Myocyte (in vitro differentiated cells): ENCODE measurements around the gene UFM1. TPM values are rescaled to one million over a fixed set of nuclear protein-coding genes. Genes with fewer than 3 reads are reported as not detected.
"Not testable (repeated sequence)": the region's sequence is repeated elsewhere in the genome, so short reads cannot be mapped to it uniquely, and the experiment has no call there.

Source experiments
- DNase-seq: peaks from one replicate; pipeline ENCODE4 v3.0.0-alpha.2; 2012; ENCODE audit warnings: low read depth
- polyA plus RNA-seq: library from polyadenylated mRNA; unstranded; fragments of >200 nt; gene quantifications from one replicate; pipeline ENCODE4 v1.2.1, GENCODE V29; 2012; ENCODE audit warnings: missing spikeins
- total RNA-seq: library from RNA; depleted of rRNA; stranded (reverse); fragments of >200 nt; gene quantifications from 2 replicates; pipeline ENCODE4 v1.2.3, GENCODE V29; 2014

Gene UFM1
- total RNA-seq = 82.1 and 87.1 TPM in 2 replicates
- 39.8 TPM for polyA plus RNA-seq

- peak; percentile 94 for DNase-seq
These were observed at the start of gene UFM1 for GRCh38 chr13:38349390-38350113. UFM1 (plus strand) TSS chr13:38349851; CDS start chr13:38349920, 69 bp downstream.

- no peak for DNase-seq
These were observed 48.4 kb upstream of the UFM1 start for GRCh38 chr13:38301236-38301635.

- no peak for DNase-seq
These were observed 45.8 kb upstream of the UFM1 start for GRCh38 chr13:38303816-38304320.

GRCh38 chr13:38308736-38309135 lies 40.9 kb upstream of the UFM1 start:
- peak; percentile 51 for DNase-seq

- DNase-seq = no peak
These were observed 40.3 kb upstream of the UFM1 start for GRCh38 chr13:38309397-38309796.

GRCh38 chr13:38311175-38311574 lies 38.5 kb upstream of the UFM1 start:
- not testable (repeated sequence) for DNase-seq

DNA sequence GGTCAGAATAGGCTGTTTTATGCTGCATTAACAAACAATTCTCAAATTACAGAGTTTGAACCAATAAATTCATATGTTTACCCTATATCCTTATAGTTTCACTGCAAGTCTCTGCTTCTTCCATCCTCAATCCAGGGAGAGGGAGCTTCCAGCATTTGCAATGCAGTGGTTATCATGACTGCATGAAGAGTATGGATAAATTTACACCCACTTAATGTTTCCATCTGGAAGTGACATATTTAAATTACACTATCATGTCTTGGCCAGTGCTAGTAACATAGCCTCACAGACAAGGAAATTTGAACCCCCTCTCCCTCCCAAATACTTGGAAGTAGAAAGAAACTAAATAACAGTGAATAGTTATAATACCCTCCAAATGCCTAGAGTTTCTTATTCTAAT lies 33.5 kb upstream of the UFM1 start:
- no peak for DNase-seq

GRCh38 chr13:38321654-38322053 lies 28.0 kb upstream of the UFM1 start:
- DNase-seq = no peak

DNA sequence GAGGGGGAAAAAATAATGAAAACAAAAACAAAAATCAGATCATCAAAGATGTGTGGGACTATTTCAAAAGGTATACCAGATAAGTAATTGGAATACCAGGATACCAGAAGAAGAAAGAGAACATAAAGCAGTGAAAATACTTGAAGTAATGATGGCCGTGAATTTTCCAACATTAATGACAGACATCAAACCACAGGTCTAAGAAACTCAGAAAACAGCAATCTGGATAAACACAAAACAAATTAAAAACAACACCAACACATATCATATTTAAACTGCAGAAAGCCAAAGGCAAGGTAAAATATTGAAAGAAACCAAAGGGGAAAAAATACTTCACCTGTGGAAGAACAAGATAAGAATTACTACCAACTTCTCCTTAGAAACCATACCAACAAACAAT lies 24.2 kb upstream of the UFM1 start:
- DNase-seq = no peak

DNA sequence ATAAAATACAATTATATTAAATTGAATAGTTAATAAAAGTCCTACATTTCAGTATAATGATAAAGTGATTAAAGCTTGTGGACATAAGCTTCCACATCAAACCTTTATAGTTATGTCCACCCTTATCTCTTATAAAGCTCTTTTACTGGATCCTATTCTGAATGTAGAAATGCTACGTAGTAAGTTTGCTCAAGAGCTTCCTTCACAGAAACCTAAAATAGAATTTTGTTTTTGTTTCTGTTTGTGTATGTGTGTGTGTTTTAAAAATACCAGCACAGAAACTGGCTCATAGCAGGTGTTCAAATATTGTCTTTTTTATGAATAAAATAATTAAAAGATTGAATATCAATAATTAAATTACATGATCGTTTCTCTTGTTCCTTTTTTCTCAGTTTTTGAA lies 21.0 kb upstream of the UFM1 start:
- DNase-seq = no peak

DNA sequence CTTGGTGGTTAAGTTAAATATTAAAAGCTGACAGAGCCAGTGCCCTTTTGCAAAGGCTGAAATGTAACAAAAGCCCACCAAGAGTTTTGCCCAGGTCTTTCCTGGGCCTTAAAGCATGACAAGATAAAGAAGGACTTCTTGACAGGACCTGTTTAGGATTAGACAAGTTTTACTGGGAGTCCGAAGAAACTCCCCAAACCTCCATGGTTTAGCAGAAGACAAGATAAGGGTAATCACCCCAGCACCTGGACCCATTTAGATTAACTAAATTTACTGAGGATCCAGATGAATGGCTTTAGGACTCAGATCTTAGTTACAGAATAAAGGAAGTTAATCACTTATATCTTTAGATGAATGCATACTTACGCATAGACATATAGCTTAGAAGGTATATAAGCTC lies 14.8 kb upstream of the UFM1 start:
- no peak for DNase-seq

GRCh38 chr13:38338089-38338488 lies 11.6 kb upstream of the UFM1 start:
- DNase-seq = no peak

DNA sequence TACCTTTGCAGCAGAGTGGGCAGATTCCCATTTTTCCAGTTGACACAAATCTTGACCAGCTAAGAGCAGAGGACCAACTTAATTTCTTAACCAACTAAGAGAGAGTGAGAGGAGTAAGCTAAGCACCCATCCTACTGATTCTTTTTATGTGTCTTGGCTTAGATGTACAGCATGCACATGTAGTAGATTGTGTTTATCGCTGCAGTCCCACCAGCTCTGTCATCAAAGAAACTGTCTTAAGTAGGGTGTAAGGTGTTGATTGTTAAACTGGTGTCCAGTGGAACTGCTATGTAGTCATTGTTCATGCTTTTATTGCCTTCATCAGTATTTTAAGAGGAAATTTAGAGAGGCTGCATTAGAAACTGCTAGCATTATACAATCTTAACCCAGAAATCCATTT lies 9.0 kb upstream of the UFM1 start:
- DNase-seq = no peak

GRCh38 chr13:38341149-38341692 lies 8.4 kb upstream of the UFM1 start:
- DNase-seq = no peak

DNA sequence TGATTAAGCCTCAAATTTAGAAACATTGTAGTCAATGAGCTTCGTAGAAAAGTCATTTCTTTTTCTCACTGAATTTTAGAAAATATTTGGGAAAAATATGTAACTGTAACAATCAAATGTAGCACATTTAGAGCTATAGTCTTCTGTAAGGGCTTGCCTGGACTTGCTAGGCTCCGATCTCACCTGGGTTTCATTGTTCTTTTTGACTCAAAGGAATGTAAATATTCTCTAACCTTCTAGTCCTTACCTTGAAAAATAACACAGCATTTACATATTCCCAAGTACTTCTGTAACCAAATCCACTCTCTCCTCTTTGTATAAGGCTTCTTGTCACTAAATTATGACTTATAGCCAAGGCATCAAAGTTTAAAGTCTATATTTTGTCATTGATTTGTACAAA lies 2.9 kb upstream of the UFM1 start:
- no peak for DNase-seq

DNA sequence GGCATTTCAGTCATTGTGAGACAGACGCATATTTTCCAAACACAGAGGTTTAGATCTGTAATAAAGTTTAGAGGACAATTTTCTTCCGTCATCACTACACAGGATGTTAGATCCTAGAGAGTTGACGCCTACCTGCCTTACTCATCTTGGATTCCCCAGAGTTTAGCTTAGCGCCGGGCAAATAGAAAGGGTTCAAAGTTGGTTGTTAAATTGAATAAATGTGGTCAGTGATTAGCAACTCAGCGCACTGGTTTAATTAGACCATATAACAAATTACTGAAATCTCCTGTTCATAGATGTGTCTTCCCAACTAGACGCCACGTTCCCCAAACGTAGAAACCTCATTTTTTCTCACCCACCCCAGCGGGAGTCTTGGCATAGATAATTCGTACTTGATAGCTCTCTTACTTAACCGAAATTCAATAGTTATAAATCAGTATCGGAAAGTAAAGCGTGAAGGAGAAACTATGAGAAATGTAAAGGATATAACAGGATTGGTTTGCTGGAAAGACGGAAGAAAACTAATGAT lies 726 bp upstream of the UFM1 start:
- no peak for DNase-seq

DNA sequence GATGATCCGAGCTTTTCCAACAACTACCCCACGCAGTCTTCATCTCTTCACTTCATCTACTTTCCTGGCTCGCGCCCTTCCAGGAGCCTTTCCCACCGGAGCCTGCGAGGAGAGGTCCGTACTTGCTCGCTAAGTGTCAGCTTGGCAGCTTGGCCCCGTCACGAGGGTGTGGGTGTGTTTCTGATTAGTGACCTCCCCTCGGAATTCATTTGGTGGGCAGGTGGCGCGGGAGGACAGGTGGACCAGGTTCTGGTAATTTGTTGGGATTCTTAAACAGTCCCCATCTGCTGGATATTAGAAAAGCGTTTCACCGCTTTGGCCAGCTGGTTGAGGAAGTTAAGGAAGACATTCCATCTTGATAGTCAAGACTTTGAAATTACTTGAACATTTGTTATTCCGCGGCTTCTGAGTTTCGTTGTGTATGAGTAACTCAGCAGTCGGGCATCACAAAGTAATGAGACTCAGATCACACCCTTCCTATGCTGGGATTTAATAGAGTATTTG lies 515 bp downstream of the UFM1 start:
- DNase-seq = peak; percentile 67

DNA sequence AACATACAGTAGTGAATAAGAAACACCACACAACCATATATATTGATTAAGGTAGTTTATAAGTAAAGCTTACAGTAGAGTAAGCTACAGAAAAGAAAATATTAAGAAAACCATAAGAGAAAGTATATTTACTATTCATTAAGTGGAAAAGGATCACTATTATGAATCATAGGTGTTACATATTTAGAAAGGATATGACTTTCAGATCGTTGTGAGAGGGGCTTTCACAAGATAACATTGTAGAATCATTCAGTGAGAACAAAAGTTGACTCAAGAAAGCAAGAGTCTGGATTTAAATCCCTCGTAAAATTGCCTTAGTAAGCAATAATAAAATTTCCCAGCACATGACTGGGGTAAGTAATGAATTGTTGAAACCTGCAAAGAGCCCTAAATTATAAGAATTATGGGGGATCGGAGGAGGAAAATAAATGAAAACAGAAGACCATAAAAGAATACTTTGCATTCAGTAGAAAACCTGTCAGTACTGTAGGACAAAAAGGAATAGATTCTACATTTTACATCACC lies 6.0 kb downstream of the UFM1 start:
- no peak for DNase-seq

- DNase-seq = no peak
These were observed 9.0 kb downstream of the UFM1 start for GRCh38 chr13:38358684-38359083.

- no peak for DNase-seq
These were observed 12.1 kb downstream of the UFM1 start for GRCh38 chr13:38361542-38362262.

DNA sequence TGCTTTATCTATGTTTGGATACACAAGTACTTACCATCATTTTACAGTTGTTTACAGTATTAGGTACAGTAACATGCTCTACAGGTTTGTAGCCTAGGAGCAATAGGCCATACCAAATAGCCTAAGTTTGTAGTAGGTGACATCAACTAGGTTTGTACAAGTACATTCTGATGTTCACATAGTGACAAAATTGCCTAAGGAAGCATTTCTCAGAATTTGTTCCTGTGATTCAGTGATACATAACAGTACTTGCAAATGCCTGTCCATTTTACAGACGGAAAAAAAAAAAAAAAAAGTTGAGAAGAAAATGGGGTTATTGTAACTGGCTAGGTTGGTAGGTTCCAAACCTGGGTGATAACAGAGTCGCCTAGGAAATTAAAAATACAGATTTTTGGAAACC lies 13.6 kb downstream of the UFM1 start:
- DNase-seq = no peak

- not testable (repeated sequence) for DNase-seq
These were observed 14.1 kb downstream of the UFM1 start for GRCh38 chr13:38363746-38364145.
